ENCODE results near the gene PTPRG. TPM values are rescaled to one million over a fixed set of nuclear protein-coding genes. Genes with fewer than 3 reads are reported as not detected.

The PTPRG gene
- total and polyA plus RNA-seq, 10 of the 15 experiments (the other 5 are each of a cell fraction or from before 2014, with no cell fraction given) = 0.29 to 20.7 (median 1.4) TPM

DNA sequence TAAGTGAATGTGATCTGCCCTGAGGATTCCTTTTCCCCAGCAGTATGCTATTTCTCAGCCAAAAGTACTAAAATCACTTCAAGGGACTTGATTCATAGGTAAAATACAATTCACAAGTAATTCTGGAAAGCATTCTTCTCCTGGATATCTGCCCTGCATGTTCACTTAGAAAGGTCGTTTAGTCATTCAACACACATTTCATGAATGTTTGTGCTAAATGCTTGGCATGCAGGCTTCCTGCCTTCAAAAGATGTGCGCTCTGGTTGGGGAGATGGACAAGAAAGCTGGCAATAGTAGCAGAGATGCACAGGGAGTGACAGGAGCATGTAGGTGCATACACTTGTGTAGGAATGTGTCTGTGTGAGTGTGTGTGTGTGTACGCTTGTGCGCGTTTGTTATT lies 360.7 kb downstream of the PTPRG start:
- Histone ChIP-seq H3K36me3 (ENCODE audit: control insufficient read depth in 2 of 2, insufficient read depth in 2 of 2, low read length in 1 of 2) (no peaks in the 10 kb centered on the region), H2AFZ (ENCODE audit: control insufficient read depth, low read depth, low read length) (no peak overlapping the region), H3K27me3 (replicated peaks in 1 of 2; ENCODE audit: control insufficient read depth in 2 of 2, insufficient read depth in 2 of 2, low read length in 1 of 2) (no peaks in the 10 kb centered on the region; a peak in 1 of 4 replicates), H3K27ac (ENCODE audit: control insufficient read depth, insufficient read depth) (no peak overlapping the region), H3K4me1 (ENCODE audit: control insufficient read depth, insufficient read depth, low read length) (no peaks in the 10 kb centered on the region), H4K20me1 (ENCODE audit: control insufficient read depth, insufficient read depth) (no peaks in the 10 kb centered on the region), H3K79me2 (ENCODE audit: control insufficient read depth, insufficient read depth, low read length) (no peaks in the 10 kb centered on the region), H3K4me2 (ENCODE audit: control insufficient read depth, insufficient read depth) (no peak overlapping the region), H3K9ac (ENCODE audit: control insufficient read depth, insufficient read depth, low read length) (no peak overlapping the region), H3K9me3 (replicated peaks; ENCODE audit: control insufficient read depth, insufficient read depth, low read length) (no peaks in the 10 kb centered on the region), H3K4me3 (no peak overlapping the region)
- SMC1A ChIA-PET (ENCODE audit: uncharacterized antibody, unreplicated experiment) = interaction anchor here (0.5 to 15.4 kb wide), 12 partner anchors 8 to 358 kb away, joined by 3 to 159 read pairs (median 3); no protein-coding TSS in a partner anchor
- CTCF ChIA-PET = interaction anchor here (1.2 to 8.0 kb wide), 4 partner anchors 11 to 266 kb away, joined by 4 to 55 read pairs (median 12); no protein-coding TSS in a partner anchor
- POLR2A ChIA-PET = interaction anchor here (1.5 kb wide), 2 partner anchors 8 to 14 kb away, joined by 3 to 4 read pairs; no protein-coding TSS in a partner anchor
- in situ Hi-C loops (cut with MboI) = no loop called here
- RAD21 ChIA-PET (ENCODE audit: unreplicated experiment) = interaction anchor here (1.0 to 2.4 kb wide), 4 partner anchors 15 to 27 kb away, joined by 3 to 11 read pairs (median 4); no protein-coding TSS in a partner anchor
- DNase-seq (ENCODE audit: low read depth, low spot score) (no peak), FAIRE-seq (no peak), ATAC-seq (no peak)
- no TSS peak for BruUV-seq (replicated peaks)
- TF ChIP-seq HDGF (IDR thresholded peaks at IDR 0.05) (no peak), YY1 (IDR thresholded peaks at IDR 0.05; ENCODE audit: low read depth, low read length) (no peak), IKZF2 (IDR thresholded peaks at IDR 0.05) (no peak), TBL1XR1 (IDR thresholded peaks at IDR 0.05; ENCODE audit: low read depth, low read length) (no peak), CBX5 (IDR thresholded peaks at IDR 0.05; ENCODE audit: low read depth) (no peak), ATF3 (IDR thresholded peaks at IDR 0.05; ENCODE audit: borderline replicate concordance, extremely low read depth, low read depth, low read length) (no peak), MEF2A (IDR thresholded peaks at IDR 0.05; ENCODE audit: insufficient read depth, low read depth, low read length) (no peak), TCF7 (IDR thresholded peaks at IDR 0.05; ENCODE audit: borderline replicate concordance) (no peak), RAD51 (IDR thresholded peaks at IDR 0.05) (no peak), STAT3 (IDR thresholded peaks at IDR 0.05; ENCODE audit: low read depth, low read length) (no peak), GABPA (IDR thresholded peaks at IDR 0.05; ENCODE audit: low read depth) (no peak), RELB (IDR thresholded peaks at IDR 0.05; ENCODE audit: low read depth) (no peak), BHLHE40 (IDR thresholded peaks at IDR 0.05; ENCODE audit: borderline replicate concordance in 1 of 2, low read depth in 2 of 2, low read length in 1 of 2) (no peak)
- TF ChIP-seq, protein P1, sequence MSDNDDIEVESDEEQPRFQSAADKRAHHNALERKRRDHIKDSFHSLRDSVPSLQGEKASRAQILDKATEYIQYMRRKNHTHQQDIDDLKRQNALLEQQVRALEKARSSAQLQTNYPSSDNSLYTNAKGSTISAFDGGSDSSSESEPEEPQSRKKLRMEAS (IDR thresholded peaks at IDR 0.05; ENCODE audit: low read depth, low read length) = no peak
- TF ChIP-seq, protein P2, sequence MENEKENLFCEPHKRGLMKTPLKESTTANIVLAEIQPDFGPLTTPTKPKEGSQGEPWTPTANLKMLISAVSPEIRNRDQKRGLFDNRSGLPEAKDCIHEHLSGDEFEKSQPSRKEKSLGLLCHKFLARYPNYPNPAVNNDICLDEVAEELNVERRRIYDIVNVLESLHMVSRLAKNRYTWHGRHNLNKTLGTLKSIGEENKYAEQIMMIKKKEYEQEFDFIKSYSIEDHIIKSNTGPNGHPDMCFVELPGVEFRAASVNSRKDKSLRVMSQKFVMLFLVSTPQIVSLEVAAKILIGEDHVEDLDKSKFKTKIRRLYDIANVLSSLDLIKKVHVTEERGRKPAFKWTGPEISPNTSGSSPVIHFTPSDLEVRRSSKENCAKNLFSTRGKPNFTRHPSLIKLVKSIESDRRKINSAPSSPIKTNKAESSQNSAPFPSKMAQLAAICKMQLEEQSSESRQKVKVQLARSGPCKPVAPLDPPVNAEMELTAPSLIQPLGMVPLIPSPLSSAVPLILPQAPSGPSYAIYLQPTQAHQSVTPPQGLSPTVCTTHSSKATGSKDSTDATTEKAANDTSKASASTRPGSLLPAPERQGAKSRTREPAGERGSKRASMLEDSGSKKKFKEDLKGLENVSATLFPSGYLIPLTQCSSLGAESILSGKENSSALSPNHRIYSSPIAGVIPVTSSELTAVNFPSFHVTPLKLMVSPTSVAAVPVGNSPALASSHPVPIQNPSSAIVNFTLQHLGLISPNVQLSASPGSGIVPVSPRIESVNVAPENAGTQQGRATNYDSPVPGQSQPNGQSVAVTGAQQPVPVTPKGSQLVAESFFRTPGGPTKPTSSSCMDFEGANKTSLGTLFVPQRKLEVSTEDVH (IDR thresholded peaks at IDR 0.05; ENCODE audit: low read depth, partially characterized antibody) = no peak
- TF ChIP-seq, protein P3, sequence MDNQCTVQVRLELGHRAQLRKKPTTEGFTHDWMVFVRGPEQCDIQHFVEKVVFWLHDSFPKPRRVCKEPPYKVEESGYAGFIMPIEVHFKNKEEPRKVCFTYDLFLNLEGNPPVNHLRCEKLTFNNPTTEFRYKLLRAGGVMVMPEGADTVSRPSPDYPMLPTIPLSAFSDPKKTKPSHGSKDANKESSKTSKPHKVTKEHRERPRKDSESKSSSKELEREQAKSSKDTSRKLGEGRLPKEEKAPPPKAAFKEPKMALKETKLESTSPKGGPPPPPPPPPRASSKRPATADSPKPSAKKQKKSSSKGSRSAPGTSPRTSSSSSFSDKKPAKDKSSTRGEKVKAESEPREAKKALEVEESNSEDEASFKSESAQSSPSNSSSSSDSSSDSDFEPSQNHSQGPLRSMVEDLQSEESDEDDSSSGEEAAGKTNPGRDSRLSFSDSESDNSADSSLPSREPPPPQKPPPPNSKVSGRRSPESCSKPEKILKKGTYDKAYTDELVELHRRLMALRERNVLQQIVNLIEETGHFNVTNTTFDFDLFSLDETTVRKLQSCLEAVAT (IDR thresholded peaks at IDR 0.05) = no peak
- WGBS (ENCODE audit: insufficient coverage, insufficient replicate concordance, low lambda C conversion rate, missing lambda C conversion rate) = 70% methylated on average over 5 of the region's 5 CpGs
- intact Hi-C loops (cut with micrococcal nuclease; ENCODE audit: unreplicated experiment) = no loop called here
